Measurements from ENCODE around the gene C19orf67.

GRCh38 chr19:14082675-14082960 is 3.0 kb downstream of the C19orf67 start:
- TF ChIP-seq JUND (IDR thresholded peaks at IDR 0.05) (no peak), CTCF (IDR thresholded peaks at IDR 0.05 in 2 of 3, conservative IDR thresholded peaks at IDR 0.05 in 1 of 3; ENCODE audit: borderline replicate concordance in 1 of 3, insufficient read depth in 1 of 3, low read depth in 2 of 3, low read length in 2 of 3) (no peak)
- TF ChIP-seq, protein P1, sequence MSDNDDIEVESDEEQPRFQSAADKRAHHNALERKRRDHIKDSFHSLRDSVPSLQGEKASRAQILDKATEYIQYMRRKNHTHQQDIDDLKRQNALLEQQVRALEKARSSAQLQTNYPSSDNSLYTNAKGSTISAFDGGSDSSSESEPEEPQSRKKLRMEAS (IDR thresholded peaks at IDR 0.05), result no peak
